NOMO-1 (cell line): Measurements from ENCODE around the gene GUK1.
"Not testable (repeated sequence)": the region's sequence is repeated elsewhere in the genome, so short reads cannot be mapped to it uniquely, and the experiment has no call there.

Experiments
- DNase-seq, 2 experiments: peaks; one replicate each; lab custom pipeline; 2025; ENCODE audit not compliant: unreplicated experiment in 2 of 2; lab: John Stamatoyannopoulos, UW

Gene GUK1

DNA sequence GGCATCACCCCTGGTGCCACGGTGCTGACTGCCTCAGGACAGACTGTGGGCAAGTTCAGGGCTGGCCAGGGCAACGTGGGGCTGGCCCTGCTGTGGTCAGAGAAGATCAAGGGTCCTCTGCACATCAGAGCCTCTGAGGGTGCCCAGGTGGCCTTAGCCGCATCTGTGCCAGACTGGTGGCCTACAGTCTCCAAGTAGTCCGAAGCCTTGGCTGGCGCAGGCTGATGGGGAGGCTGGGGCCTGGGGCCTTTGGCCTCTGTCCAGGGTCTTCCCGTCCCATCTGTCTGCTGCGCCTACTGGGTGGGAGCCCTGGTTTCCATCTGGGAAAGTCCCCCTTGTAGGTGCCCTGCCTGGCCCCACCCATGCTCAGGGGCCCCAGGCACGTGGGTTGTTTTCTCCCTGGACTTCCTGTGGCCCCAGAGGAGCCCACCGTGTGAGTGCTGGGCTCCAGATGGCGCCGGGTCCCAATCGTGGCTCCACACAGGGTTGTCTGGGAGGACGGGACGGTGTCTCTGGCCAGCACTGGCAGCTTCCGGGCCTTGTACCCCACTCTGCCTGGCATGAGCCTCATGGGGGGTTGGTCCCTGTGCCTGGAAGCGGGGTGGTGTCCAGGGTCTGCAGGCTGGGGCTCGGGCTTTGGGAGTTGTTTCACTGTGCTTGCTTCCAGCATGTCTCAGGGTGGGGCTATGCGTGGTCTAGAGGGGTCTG is 35.4 kb downstream of the GUK1 start:
- DNase-seq = no peak

DNA sequence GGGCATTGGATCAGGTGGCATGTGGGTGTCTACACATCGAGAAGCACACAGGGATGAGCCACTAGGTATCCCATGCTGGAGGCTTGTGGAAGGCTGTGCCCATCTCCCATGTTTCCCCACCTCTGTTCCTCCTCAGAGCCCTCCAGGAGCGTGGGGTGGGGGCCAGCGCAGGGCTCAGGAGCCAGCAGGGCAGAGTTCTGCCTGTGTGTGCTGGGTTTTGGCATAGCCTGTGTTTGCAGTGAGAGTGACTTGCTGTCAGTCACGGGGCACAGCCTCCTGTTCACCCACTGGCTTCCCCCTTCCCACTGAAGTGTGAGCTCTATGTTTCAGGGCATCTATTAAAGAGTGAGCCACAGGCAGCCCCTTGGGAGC is 35.9 kb downstream of the GUK1 start:
- DNase-seq = no peak

DNA sequence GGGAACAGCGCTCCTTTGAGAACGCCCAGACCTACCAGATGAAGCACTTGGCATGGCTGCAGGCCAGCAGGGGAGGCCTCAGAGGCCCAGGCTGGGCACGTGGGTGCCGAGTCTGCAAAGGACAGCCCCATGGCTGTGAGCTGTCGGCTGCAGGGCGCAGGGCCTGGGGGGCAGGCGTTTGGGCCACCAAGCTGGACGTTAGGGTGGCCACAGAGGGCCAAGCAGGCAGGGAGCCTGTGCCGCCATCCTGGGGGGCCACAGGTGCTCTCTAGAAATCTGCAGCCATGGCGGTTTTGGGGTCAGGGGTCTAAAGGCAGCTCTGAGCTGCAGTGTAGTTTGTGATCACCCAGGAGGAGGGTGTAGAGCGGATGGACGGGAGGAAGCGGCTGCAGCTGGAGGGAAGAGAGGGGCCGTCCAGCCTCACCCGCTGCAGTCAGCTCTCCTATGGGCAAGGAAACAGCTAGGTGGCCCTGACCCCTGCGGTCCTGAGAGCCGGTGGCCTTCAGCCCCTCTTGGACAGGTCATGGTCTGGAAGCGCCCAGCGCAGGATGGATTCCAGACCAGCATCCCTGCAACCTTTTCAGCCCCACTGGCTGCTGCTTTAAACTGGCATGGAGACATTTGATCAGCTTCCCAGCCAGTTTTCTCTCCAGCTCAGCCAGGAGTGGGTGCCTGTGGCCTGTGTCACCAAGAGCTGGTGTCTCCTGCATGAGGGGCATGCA is 36.5 kb downstream of the GUK1 start:
- DNase-seq = no peak

DNA sequence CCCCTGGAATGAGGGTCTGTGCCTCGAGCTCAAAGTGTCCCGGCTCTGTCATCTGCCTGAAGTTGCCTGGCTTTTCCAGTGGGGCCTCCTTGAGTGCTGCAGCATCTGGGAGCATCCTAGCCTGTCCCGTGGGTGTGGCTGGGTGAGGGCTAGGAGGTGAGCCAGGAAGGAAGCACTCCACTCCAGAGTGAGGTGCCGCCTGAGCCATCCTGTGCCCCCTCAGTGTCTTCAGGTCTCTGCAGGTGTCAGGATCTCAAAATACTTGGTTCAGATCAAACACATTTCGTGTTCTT is 37.0 kb downstream of the GUK1 start:
- no peak for DNase-seq

DNA sequence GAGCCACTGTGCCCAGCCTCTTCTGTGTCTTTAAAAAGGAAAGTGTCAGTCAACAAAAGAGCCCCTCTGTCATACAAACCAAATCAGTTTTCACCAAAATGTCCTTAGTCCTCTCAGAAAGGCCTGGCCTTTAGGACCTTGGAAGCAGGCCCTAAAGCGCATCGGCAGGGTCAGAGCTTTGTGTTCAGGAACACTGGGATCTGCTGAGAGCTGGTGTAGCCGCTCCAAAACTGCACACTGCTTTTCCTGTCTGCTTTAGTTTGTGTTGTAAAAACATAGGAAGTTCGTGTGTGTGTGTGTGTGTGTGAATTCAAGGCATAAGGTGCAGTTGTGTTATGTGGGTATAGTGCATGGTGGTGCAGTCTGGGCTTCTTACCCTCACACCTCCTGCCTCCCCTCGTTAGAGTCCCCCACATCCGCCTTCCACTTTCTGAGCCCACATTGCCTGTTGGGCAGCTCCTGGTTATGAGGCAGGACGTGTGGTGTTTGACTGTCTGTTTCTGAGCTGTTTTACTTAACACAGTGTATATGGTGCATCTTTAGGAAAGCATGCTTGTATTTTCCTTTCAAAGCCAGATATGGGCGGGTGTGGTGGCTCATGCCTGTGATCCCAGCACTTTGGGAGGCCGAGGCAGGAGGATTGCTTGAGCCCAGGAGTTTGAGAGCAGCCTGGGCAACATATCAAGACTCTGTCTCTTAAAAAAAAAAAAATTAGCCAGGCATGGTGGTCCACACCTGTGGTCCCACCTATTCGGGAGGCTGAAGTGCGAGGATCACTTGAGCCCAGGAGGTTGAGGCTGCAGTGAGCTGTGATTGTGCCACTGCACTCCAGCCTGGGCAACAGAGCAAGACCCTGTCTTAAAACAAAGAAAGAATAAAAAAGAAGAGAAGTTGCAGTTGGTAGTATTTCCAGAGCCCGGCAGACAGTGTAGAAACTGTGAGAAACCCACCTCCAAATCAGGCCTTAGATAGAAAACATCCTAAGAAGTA is 37.9 kb downstream of the GUK1 start:
- DNase-seq = no peak

DNA sequence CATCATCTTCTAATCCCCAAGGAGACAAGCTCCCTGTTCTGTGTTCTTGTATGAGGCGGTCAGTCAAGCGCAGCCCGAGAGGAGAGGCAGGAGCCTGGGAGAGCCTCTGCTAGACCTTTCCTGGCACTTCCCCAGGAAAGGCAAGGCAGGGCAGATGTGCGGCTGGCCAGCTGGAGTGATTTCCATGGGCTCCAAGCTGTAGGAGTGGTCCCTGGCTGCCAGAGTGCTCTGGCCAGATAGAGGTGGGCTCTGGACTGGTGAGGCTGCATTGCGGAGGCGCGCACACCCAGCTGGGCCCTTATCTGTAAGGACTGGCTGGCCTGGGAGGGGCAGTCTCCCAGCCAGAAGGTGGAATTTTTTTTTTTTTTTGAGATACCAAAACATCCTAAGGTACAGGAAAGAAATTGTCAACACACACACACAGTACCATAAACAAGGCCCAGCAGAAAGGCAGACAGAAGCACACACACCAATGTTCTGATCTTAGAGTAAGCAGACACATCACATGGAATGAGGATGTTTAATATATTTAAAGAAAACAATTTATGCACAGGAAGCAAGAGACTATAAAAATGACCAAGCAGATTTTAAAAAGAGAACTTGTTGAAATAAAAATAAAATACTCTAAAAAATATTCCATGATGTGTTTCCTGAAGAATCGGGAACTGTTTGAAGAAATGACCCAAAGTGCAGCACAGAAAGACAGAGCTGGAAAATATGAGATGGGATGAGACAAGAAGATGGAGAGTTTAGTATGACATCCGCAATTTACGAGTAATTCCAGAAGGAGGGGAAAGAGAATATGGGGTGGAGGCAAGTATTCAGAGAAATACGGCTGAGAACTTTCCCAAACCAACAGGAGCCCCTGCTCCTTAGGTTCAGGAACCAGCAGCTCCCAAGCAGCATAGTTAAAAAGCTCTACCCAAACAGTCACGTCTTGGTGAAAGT is 38.9 kb downstream of the GUK1 start:
- no peak for DNase-seq

DNA sequence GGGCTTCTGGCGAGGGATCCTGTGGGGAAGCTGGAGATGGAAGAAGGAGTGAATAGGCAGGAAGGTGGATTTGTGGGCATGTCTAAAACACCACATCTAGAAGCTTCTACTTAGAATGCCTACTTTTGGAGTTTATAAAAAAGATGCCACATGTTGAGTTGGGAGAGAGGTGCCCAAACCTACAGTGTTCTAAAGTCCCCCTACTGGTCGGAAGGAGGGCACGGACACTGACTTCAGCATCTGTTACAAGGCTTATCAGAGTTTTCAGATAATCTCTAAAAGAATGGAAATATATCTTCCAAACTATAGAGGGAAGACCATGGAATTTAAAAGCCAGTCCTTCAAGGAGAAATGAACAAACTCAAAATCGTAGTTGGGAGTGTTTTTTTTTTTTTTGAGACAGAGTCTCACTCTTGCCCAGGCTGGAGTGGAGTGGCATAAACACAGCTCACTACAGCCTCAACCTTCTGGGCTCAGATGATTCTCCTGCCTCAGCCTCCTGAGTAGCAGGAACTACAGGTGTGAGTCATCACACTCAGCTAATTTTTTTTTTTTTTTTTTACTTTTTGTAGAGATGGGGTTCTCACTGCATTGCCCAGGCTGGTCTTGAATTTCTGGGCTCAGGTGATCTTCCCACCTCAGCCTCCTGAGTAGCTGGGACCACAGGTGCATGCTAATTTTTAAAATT is 40.3 kb downstream of the GUK1 start:
- no peak for DNase-seq

DNA sequence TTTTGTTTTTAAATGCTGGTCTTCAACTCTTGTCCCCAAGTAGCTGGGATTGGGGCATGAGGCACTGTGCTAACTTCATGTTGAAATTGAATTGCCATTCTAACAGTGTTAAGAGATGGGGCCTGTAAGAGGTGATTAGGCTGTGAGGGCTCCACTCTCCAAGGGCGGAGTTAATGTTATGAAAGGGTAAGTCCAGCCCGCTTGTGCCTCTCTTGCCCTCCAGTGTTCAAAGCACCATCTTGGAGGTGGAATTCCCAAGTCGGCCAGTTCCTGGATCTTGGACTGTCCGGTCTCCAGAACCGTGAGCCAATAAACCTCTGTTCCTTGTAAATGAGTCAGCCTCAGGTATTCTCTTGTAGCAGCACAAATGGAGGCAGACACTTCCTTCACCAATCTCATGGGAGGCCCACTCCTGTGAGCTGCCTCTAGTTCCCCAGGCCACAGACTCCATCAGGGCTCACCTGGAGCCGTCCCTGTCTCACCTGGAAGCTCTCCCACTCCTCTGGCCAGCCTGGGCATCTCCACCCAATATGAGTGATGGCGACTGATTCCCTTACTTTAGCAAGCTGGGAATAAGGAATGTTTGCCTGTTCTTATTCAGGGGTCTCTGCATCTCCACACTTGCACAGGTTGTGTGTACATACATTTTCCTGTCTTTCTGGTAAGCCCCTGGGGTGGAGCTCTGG is 41.0 kb downstream of the GUK1 start:
- DNase-seq = no peak

DNA sequence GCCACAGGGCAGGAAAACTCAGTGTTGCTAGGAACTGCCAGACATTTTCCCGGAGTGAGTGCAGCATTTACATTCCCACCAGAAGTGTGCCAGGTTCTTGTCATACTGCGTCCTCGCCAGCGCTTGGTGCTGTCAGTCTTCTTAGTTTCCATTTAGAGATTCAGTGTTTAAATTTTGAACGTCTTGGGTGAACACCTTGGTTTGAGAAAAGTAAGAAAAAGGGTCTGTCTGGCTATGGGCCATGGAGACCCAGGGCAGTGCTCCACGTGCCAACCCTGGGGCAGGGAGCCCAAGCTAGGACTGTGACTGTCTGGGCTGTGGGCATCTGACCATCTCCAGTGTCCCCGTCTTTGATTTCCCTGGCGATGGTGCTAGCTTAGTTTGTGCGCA is 41.6 kb downstream of the GUK1 start:
- no peak for DNase-seq

DNA sequence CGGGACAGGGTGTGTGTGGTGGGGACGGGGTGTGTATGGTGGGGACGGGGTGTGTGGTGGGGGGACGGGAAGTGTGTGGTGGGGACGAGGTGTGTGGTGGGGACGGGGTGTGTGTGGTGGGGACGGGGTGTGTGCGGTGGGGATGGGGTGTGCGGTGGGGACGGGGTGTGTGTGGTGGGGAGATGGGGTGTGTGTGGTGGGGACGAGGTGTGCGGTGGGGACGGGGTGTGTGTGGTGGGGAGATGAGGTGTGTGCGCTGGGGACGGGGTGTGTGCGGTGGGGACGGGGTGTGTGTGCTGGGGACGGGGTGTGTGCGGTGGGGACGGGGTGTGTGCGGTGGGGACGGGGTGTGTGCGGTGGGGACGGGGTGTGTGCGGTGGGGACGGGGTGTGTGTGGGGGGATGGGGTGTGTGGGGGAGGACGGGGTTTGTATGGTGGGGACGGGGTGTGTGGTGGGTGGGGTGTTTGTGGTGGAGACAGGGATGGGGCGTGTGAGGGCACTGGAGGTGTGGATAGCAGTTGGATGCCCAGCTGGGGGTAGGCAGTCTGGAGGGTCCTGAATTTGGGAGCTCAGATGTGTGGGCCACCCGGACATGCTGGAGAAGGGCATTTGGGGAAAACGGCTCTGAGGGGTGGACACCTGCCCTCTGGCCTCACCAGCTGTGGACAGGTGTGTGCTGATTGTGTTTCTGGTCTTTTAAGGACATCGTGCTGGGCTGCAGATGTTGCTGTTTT is 42.4 kb downstream of the GUK1 start:
- no peak for DNase-seq

DNA sequence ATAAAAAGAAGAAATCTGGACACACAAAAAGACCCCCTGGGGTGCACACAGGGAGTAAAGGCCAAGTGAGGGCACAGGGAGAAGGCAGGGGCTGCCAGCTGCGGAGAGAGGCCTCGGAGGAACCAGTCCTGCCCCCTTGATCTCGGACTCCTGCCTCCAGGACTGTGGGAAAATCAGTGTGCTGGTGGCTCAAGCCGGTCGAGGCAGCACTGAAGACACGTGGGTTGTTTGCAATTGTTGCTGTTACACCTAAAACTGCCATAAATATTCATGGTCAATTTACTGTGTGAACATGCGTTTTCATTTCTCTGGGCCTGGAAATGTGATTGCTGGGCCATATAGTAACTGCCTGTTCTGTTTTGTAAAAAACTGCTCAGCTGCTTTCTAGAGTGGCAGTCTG is 44.1 kb downstream of the GUK1 start:
- DNase-seq = no peak

DNA sequence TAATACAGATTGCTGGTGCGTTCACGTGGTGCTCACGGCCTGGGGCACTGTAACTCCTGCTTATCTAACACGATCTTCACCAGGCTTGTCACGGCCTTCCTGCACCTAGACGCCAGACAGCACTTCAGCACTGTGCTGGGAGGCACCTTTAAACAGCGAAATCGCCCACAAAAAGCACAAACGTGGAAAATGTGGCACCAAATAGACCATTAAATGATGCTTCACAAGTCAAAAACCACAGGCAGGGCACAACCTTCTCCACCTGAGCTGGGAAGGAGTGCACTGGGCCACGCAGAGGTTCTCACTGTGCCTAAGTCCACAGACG is 45.5 kb downstream of the GUK1 start:
- no peak for DNase-seq

DNA sequence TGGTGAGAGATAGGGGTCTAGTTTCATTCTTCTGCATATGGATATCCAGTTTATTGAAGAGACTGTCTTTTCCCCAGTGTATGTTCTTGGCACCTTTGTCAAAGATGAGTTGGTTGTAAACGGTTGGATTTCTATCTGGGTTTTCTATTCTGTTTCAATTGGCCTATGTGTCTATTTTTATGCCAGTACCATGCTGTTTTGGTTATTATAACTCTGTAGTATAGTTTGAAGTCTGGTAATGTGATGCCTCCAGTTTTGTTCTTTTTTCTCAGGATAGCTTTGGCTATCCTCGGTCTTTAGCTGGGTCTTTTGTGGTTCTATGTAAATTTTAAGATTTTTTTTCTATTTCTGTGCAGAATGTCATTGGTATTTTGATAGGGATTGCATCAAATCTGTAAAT is 48.2 kb downstream of the GUK1 start:
- not testable (repeated sequence) for DNase-seq

DNA sequence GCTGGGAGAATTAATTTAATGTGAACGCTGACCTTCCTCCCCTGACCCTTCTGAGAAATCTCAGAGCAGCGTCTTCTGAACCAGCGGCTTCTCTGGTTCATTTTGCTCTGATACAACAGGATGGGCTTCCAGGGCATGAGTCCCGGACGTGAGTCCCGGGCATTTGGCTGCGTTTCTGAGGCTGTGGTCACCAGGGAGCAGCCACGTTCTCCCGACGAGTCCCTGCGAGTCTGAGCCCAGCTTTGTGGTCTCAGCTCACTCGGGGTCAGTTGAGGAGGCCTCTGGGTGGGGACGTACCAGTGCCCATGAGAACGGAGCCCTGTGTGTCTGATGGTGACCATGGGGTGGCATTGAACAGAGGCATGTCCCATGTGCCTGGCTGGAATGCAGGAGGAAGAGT is 50.1 kb downstream of the GUK1 start:
- DNase-seq = no peak

DNA sequence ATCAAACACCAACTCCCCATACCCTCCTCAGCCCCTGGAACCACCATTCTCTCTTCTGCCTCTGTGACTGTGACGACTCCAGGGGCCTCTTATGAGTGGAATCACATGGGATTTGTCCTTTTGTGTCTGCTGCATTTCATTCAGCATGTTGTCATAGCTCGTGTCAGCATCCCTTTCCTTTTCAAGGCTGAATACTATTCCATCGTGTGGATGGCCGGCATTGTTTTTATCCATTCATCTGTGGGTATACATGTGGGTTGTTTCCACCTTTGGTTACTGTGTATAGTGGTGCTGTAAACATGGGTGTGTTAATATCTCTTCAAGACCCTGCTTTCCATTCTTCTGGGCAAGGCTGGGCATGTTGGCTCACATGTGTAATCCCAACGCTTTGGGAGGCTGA is 50.7 kb downstream of the GUK1 start:
- DNase-seq = no peak

DNA sequence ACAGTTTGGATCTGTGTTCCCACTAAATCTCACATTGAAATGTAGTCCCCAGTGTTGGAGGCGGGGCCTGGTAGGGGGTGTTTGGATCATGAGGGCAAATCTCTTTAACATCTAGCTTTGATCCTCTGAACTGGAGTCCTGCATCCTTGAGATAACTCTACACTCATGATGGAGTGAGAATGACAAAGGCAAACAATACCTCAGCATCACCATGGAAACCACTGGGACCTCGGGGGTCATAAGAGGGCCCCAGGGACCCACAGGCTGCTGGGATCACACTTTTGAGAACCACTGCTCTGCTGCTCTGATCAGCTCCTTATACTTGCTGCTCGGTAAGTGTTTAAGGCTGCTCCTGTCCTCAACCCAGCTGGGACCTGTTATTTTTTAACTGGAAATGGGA is 54.4 kb downstream of the GUK1 start:
- DNase-seq = no peak

DNA sequence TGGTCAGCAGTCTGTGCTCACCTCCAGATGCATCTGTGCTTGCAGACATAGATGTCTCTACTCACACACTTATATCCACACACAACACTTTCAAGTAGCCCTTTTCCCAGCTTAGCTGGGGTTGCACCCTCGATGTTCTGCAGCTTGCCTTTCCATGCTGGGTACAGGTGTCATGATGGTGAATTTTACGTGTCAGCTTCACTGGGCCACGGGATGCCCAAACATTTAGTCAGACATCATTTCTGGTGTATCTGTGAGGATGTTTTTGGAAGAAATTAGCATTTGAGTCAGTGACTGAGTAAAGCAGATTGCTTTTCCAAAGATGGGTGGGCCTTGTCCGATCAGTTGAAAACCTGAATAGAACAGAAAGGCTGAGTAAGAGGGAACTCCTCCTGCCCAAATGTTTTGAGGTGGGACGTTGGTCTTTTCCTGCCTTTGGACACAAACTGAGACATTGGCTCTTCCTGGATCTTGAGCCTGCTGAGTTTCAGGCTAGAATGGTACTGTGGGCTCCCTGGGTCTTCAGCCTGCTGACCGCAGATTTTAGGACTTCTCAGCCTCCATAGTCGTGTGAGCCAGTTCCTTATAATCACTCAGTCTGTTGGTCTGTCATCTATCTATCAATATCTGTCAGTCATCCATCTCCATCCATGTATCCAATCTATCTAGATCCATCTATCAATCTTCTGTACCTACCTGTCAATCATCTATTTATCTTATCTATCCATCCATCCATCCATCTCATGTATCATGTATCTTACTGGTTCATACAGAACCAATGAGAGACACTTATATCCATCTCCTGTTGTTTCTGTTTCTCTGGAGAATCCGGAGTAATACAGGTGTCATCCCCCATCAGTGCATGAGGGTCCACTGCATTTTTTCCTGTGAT is 55.1 kb downstream of the GUK1 start:
- no peak for DNase-seq

DNA sequence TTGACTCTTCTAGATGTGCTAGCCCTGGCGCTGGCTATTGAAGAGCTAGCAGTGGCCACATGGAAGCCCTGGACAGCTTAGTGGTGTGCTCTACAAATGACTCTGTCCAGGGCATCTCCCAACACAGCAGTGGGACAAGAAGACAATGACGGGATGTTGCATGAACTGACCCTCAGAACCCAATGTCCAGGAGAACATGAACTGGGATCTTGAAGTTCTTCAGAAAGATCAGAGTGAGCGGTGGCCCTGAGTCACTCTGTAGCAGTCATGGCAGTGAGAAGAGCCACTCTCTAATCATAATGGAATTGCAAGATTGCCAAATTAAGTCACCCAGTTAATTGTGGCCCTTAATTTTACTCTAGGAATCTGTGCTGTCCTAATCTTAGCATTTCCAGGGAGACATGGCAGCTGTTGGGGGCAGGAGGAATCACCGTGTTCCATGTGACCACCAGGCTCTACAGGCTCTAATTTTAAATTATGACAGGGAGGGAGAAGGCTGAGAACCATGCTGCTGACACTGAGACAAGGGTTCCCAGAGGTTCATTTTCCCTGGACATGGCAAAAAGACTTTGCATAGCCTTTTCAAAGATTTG is 57.6 kb downstream of the GUK1 start:
- no peak for DNase-seq
